Body of pancreas (tissue), 4 donors: ENCODE data around the gene CRYBG2.

ENCODE experiments used
- POLR2A ChIP-seq, 3 donors: fragments of 450-650 bp; IDR thresholded peaks; one replicate each; pipeline ENCODE4 v1.6.1; 2016; ENCODE audit warnings: antibody characterized with exemption in 3 of 3, mild to moderate bottlenecking in 2 of 3
- TF ChIP-seq, protein P1 (sequence below), 7 experiments: fragments of 450-650 bp in 4 of 7; fragments of 200-600 bp in 3 of 7; sonication (generic) in 3 of 7; IDR thresholded peaks; one replicate each; pipeline ENCODE4 v1.5.1; 2016 to 2019; ENCODE audit warnings: antibody characterized with exemption in 7 of 7

DNA sequence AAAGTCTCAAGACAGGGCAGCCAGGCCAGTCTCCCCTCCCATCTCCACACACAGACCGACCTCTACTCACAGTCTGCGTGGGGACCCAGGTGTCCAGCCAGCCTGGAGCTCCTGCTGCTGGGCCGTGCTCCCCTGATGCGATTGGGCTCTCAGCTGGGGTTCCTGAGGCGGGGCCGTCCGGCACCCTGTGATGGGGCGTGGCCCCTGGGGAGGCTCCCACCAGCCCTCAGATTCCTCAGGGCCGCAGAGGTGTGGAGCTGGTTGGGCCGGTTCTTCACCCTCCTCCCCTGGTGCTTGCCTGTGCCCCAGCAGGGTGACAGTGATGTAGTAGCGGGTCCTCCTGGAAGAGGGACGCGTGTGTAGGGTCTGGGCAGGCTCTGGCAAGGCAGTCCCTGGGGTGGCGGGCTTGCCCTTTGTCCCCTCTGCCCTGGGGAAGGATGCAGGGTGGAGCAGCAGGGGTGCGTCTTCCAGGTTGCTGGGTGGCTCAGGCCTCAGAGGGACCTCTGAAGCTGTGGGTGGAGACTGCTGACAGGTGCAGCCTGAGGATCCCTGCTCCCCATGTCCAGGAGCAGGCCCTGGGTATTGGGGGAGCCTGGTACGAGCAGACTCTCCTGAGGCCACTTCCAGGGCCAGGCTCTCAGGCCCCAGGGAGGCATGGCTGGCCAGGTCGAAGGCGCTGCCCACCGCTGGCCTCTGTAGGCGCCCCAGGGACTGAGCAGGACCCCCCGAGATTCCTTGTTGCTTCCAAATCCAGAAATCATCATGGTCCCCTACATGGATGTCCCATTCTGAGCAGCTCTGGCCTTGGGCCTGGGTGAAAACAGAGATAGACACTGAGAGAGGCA, at the start of gene CRYBG2:
- TF ChIP-seq, protein P1, sequence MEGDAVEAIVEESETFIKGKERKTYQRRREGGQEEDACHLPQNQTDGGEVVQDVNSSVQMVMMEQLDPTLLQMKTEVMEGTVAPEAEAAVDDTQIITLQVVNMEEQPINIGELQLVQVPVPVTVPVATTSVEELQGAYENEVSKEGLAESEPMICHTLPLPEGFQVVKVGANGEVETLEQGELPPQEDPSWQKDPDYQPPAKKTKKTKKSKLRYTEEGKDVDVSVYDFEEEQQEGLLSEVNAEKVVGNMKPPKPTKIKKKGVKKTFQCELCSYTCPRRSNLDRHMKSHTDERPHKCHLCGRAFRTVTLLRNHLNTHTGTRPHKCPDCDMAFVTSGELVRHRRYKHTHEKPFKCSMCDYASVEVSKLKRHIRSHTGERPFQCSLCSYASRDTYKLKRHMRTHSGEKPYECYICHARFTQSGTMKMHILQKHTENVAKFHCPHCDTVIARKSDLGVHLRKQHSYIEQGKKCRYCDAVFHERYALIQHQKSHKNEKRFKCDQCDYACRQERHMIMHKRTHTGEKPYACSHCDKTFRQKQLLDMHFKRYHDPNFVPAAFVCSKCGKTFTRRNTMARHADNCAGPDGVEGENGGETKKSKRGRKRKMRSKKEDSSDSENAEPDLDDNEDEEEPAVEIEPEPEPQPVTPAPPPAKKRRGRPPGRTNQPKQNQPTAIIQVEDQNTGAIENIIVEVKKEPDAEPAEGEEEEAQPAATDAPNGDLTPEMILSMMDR (IDR thresholded peaks at IDR 0.05), result no peak
- TF ChIP-seq POLR2A (IDR thresholded peaks at IDR 0.05), result no peak
